ENCODE measurements around the gene ENTPD5.

The ENTPD5 gene

GRCh38 chr14:74015963-74016362 is 3.1 kb downstream of the ENTPD5 start:
- H3K9ac ChIP-seq (ENCODE audit: low read depth, low read length, poor library complexity, severe bottlenecking), result no peak overlapping the region

GRCh38 chr14:74015176-74015575 is 3.9 kb downstream of the ENTPD5 start:
- no peak overlapping the region for H3K9ac ChIP-seq (ENCODE audit: low read depth, low read length, poor library complexity, severe bottlenecking)
- H3K4me2 ChIP-seq (ENCODE audit: low read depth, low read length, poor library complexity, severe bottlenecking), result no peak overlapping the region

More at GRCh38 chr14:74015963-74016362, 3.1 kb downstream of the ENTPD5 start:
- H3K36me3 ChIP-seq (ENCODE audit: insufficient read depth, low read length), result no peaks in the 10 kb centered on the region
- no peak overlapping the region for H3K4me2 ChIP-seq (ENCODE audit: low read depth, low read length, poor library complexity, severe bottlenecking)
- H3K4me3 ChIP-seq (ENCODE audit: low read length, poor library complexity, severe bottlenecking), result no peak overlapping the region
- no peak overlapping the region for H2AFZ ChIP-seq (ENCODE audit: low read length)
- H3K79me2 ChIP-seq (ENCODE audit: insufficient read depth, low read length), result no peaks in the 10 kb centered on the region
- no peaks in the 10 kb centered on the region for H3K9me3 ChIP-seq (ENCODE audit: insufficient read depth, low read depth, low read length)
- no peaks in the 10 kb centered on the region for H3K9me2 ChIP-seq (replicated peaks; ENCODE audit: low read depth, low read length)
- TF ChIP-seq CTCF (conservative IDR thresholded peaks at IDR 0.05; ENCODE audit: low read length) (no peak), EZH2phosphoT487 (IDR thresholded peaks at IDR 0.05; ENCODE audit: borderline replicate concordance) (no peak)
- H3K27me3 ChIP-seq (ENCODE audit: insufficient read depth, low read length, poor library complexity, severe bottlenecking), result no peaks in the 10 kb centered on the region
- H4K20me1 ChIP-seq (ENCODE audit: insufficient read depth, low read length, poor library complexity, severe bottlenecking), result no peaks in the 10 kb centered on the region
- peaks cover 3% of the 10 kb centered on the region for H3K4me1 ChIP-seq (ENCODE audit: insufficient read depth, low read length, poor library complexity, severe bottlenecking)
- H3F3A ChIP-seq (ENCODE audit: low read depth), result no peaks in the 10 kb centered on the region

DNA sequence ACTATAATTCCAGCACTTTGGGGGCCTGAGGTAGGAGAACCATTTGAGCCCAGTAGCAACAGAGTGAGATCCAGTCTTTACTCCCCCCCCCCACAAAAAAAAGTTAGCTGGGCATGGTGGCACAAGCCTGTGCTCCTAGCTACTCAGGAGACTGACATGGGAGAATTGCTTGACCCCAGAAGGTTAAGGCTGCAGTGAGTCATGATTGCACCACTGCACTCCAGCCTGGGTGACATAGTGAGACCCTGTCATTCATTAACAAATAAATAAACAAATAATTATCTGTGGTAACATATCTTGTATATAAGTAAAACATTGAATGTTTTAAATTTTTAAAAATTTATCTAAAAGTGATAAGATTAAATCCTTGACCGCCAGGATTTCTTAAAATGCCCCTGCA is 4.8 kb downstream of the ENTPD5 start:
- Histone ChIP-seq H3K9ac (ENCODE audit: low read depth, low read length, poor library complexity, severe bottlenecking) (no peak overlapping the region), H3K4me3 (ENCODE audit: low read length, poor library complexity, severe bottlenecking) (no peak overlapping the region), H3F3A (ENCODE audit: low read depth) (no peaks in the 10 kb centered on the region), H3K4me2 (ENCODE audit: low read depth, low read length, poor library complexity, severe bottlenecking) (no peak overlapping the region), H3K36me3 (ENCODE audit: insufficient read depth, low read length) (no peaks in the 10 kb centered on the region), H4K20me1 (ENCODE audit: insufficient read depth, low read length, poor library complexity, severe bottlenecking) (no peaks in the 10 kb centered on the region), H3K4me1 (ENCODE audit: insufficient read depth, low read length, poor library complexity, severe bottlenecking) (peaks cover 3% of the 10 kb centered on the region), H3K9me2 (replicated peaks; ENCODE audit: low read depth, low read length) (no peaks in the 10 kb centered on the region), H3K79me2 (ENCODE audit: insufficient read depth, low read length) (no peaks in the 10 kb centered on the region), H2AFZ (ENCODE audit: low read length) (no peak overlapping the region), H3K9me3 (ENCODE audit: insufficient read depth, low read depth, low read length) (no peaks in the 10 kb centered on the region), H3K27me3 (ENCODE audit: insufficient read depth, low read length, poor library complexity, severe bottlenecking) (no peaks in the 10 kb centered on the region)
- TF ChIP-seq EZH2phosphoT487 (IDR thresholded peaks at IDR 0.05; ENCODE audit: borderline replicate concordance) (no peak), CTCF (conservative IDR thresholded peaks at IDR 0.05; ENCODE audit: low read length) (no peak)

More at GRCh38 chr14:74015176-74015575, 3.9 kb downstream of the ENTPD5 start:
- Histone ChIP-seq H3F3A (ENCODE audit: low read depth) (no peaks in the 10 kb centered on the region), H3K4me3 (ENCODE audit: low read length, poor library complexity, severe bottlenecking) (no peak overlapping the region), H3K9me3 (ENCODE audit: insufficient read depth, low read depth, low read length) (no peaks in the 10 kb centered on the region), H3K9me2 (replicated peaks; ENCODE audit: low read depth, low read length) (no peaks in the 10 kb centered on the region), H4K20me1 (ENCODE audit: insufficient read depth, low read length, poor library complexity, severe bottlenecking) (no peaks in the 10 kb centered on the region), H3K4me1 (ENCODE audit: insufficient read depth, low read length, poor library complexity, severe bottlenecking) (peaks cover 3% of the 10 kb centered on the region), H2AFZ (ENCODE audit: low read length) (no peak overlapping the region), H3K27me3 (ENCODE audit: insufficient read depth, low read length, poor library complexity, severe bottlenecking) (no peaks in the 10 kb centered on the region), H3K36me3 (ENCODE audit: insufficient read depth, low read length) (no peaks in the 10 kb centered on the region), H3K79me2 (ENCODE audit: insufficient read depth, low read length) (no peaks in the 10 kb centered on the region)
- TF ChIP-seq CTCF (conservative IDR thresholded peaks at IDR 0.05; ENCODE audit: low read length), result no peak
- no peak for TF ChIP-seq EZH2phosphoT487 (IDR thresholded peaks at IDR 0.05; ENCODE audit: borderline replicate concordance)
